SK-N-SH (cell line): Measurements from ENCODE around the gene SYT7. TPM values are rescaled to one million over a fixed set of nuclear protein-coding genes. Genes with fewer than 3 reads are reported as not detected.

Experiments used
- CTCF ChIA-PET: fragments of 300-600, 350-600 bp; formaldehyde crosslinking; extraction: SDS; loops from one replicate; lab custom pipeline; 2021; lab: Yijun Ruan, JAX
- POLR2A ChIA-PET: fragments of 350-600 bp; sonication (Branson Sonifier 250); formaldehyde crosslinking; extraction: SDS; loops from one replicate; lab custom pipeline; 2020; ENCODE audit warnings: antibody characterized with exemption, inconsistent platforms; lab: Yijun Ruan, JAX
- DNase-seq: peaks from one replicate; pipeline ENCODE4 v3.0.0; 2012
- H2AFZ ChIP-seq: fragments of 200-600 bp; sonication (generic); 2 replicates; pipeline ENCODE4 v1.8.1; 2016; ENCODE audit warnings: antibody characterized with exemption, mild to moderate bottlenecking, low read depth
- H3F3A ChIP-seq: fragments of 200-600 bp; sonication (generic); replicated peaks from 2 replicates; pipeline ENCODE3; 2016; ENCODE audit warnings: antibody characterized with exemption, mild to moderate bottlenecking; ENCODE audit not compliant: insufficient read depth
- H3K27ac ChIP-seq, 2 experiments: fragments of 200-500 bp in 1 of 2; fragments of 200-600 bp in 1 of 2; sonication (Bioruptor generic) in 1 of 2; sonication (generic), shearing (Covaris generic) in 1 of 2; 2 replicates each; pipeline versions ENCODE4 v1.5.1 to v1.6.1; 2014 to 2016; ENCODE audit warnings: low read depth in 2 of 2, inconsistent platforms in 1 of 2, low read length in 1 of 2, mild to moderate bottlenecking in 1 of 2, mixed read lengths in 1 of 2
- H3K27me3 ChIP-seq: fragments of 200-600 bp; sonication (generic), shearing (Covaris generic); 2 replicates; pipeline ENCODE4 v1.6.1; 2016; ENCODE audit warnings: mixed run types; ENCODE audit not compliant: insufficient read depth
- H3K36me3 ChIP-seq, 2 experiments: fragments of 200-500 bp in 1 of 2; fragments of 200-600 bp in 1 of 2; sonication (Bioruptor generic) in 1 of 2; sonication (generic) in 1 of 2; replicated peaks in 1 of 2; 2 replicates each; pipeline versions ENCODE3 to v1.5.1; 2014 to 2016; ENCODE audit warnings: low read length in 1 of 2, mild to moderate bottlenecking in 1 of 2; ENCODE audit not compliant: insufficient read depth in 2 of 2, control insufficient read depth in 1 of 2
- H3K4me1 ChIP-seq, 2 experiments: fragments of 200-500 bp in 1 of 2; fragments of 200-600 bp in 1 of 2; sonication (Bioruptor generic) in 1 of 2; sonication (generic), shearing (Covaris generic) in 1 of 2; 2 replicates each; pipeline versions ENCODE4 v1.5.1 to v1.6.1; 2014 to 2016; ENCODE audit warnings: low read depth in 1 of 2, low read length in 1 of 2, mixed run types in 1 of 2; ENCODE audit not compliant: insufficient read depth in 2 of 2, control insufficient read depth in 1 of 2
- H3K4me2 ChIP-seq: fragments of 200-600 bp; sonication (generic), shearing (Covaris generic); 2 replicates; pipeline ENCODE4 v1.6.1; 2017; ENCODE audit warnings: mixed run types
- H3K4me3 ChIP-seq, 2 experiments: fragments of 200-500 bp in 1 of 2; fragments of 200-600 bp in 1 of 2; sonication (Bioruptor generic) in 1 of 2; sonication (generic), shearing (Covaris generic) in 1 of 2; 2 replicates each; pipeline versions ENCODE4 v1.5.1 to v1.8.1; 2014 to 2016; ENCODE audit warnings: low read depth in 2 of 2, inconsistent platforms in 1 of 2, low read length in 1 of 2, mild to moderate bottlenecking in 1 of 2, mixed read lengths in 1 of 2, moderate library complexity in 1 of 2
- H3K79me2 ChIP-seq: fragments of 200-600 bp; sonication (generic); 2 replicates; pipeline ENCODE4 v1.8.1; 2017; ENCODE audit warnings: mild to moderate bottlenecking; ENCODE audit not compliant: insufficient read depth
- H3K9ac ChIP-seq: fragments of 200-600 bp; sonication (generic); 2 replicates; pipeline ENCODE4 v1.6.1; 2017; ENCODE audit warnings: mixed run types
- H3K9me2 ChIP-seq: fragments of 200-600 bp; sonication (generic); 2 replicates; pipeline ENCODE4 v1.6.1; 2017; ENCODE audit warnings: mixed run types
- H3K9me3 ChIP-seq: fragments of 200-600 bp; sonication (generic); 2 replicates; pipeline ENCODE4 v1.6.1; 2017; ENCODE audit warnings: mixed run types, mild to moderate bottlenecking, moderate library complexity
- H4K20me1 ChIP-seq: fragments of 200-600 bp; sonication (generic); 2 replicates; pipeline ENCODE4 v1.6.1; 2017; ENCODE audit warnings: mild to moderate bottlenecking, mixed run types; ENCODE audit not compliant: insufficient read depth
- FOXJ3 ChIP-seq: sonication (generic); formaldehyde crosslinking; IDR thresholded peaks from 2 replicates; pipeline ENCODE4 v1.5.1; 2020; ENCODE audit warnings: mild to moderate bottlenecking, missing genetic modification reagents
- FOXM1 ChIP-seq: IDR thresholded peaks from 2 replicates; pipeline ENCODE4 v1.4.0; 2012; ENCODE audit warnings: low read depth, mild to moderate bottlenecking
- JUND ChIP-seq: IDR thresholded peaks from 2 replicates; pipeline ENCODE4 v1.4.0; 2012
- MEF2A ChIP-seq: IDR thresholded peaks from 2 replicates; pipeline ENCODE4 v1.4.0; 2012; ENCODE audit warnings: low read depth, borderline replicate concordance
- POLR2AphosphoS5 ChIP-seq: IDR thresholded peaks from 2 replicates; pipeline ENCODE4 v1.6.1; 2012; ENCODE audit warnings: low read depth, low read length
- RCOR1 ChIP-seq: fragments of 150-350 bp; IDR thresholded peaks from 2 replicates; pipeline ENCODE4 v1.6.1; 2017; ENCODE audit warnings: antibody characterized with exemption, low read length
- SIN3A ChIP-seq: IDR thresholded peaks from 2 replicates; pipeline ENCODE4 v1.6.1; 2012; ENCODE audit warnings: low read depth, mild to moderate bottlenecking, low read length, moderate library complexity, borderline replicate concordance
- TAF1 ChIP-seq: IDR thresholded peaks from 2 replicates; pipeline ENCODE4 v1.6.1; 2012; ENCODE audit warnings: low read depth, mild to moderate bottlenecking, low read length, moderate library complexity, borderline replicate concordance
- TCF12 ChIP-seq: IDR thresholded peaks from 2 replicates; pipeline ENCODE4 v1.4.0; 2012
- YY1 ChIP-seq: IDR thresholded peaks from 2 replicates; pipeline ENCODE4 v1.4.0; 2012; ENCODE audit warnings: low read depth, mild to moderate bottlenecking
- WGBS: methylation state at CpG from one replicate; pipeline ENCODE4 v1.1.6; 2017; ENCODE audit warnings: low lambda C conversion rate; 5-methylcytosine and 5-hydroxymethylcytosine counted together
- polyA plus RNA-seq, 3 experiments: library from polyadenylated mRNA; depleted of rRNA; stranded (reverse); fragments of >200 nt; gene quantifications; 2 replicates each; pipeline ENCODE4 v1.2.3, GENCODE V29; 2012
- TF ChIP-seq, protein P1 (sequence below): IDR thresholded peaks from 2 replicates; pipeline ENCODE4 v1.4.0; 2012; ENCODE audit warnings: low read depth
- TF ChIP-seq, protein P2 (sequence below): IDR thresholded peaks from 2 replicates; pipeline ENCODE4 v1.4.0; 2012; ENCODE audit warnings: low read depth, borderline replicate concordance
- TF ChIP-seq, protein P3 (sequence below): IDR thresholded peaks from 2 replicates; pipeline ENCODE4 v1.4.0; 2012; ENCODE audit warnings: low read depth, borderline replicate concordance
- TF ChIP-seq, protein P4 (sequence below): fragments of 150-350 bp; IDR thresholded peaks from 2 replicates; pipeline ENCODE4 v1.6.1; 2017; ENCODE audit warnings: antibody characterized with exemption, low read length, low read depth, borderline replicate concordance
- TF ChIP-seq, protein P5 (sequence below): IDR thresholded peaks from 2 replicates; pipeline ENCODE4 v1.6.1; 2012; ENCODE audit warnings: mild to moderate bottlenecking, low read depth, low read length, moderate library complexity
- TF ChIP-seq, protein P6 (sequence below): IDR thresholded peaks from 2 replicates; pipeline ENCODE4; 2012

The SYT7 gene
- polyA plus RNA-seq, 1 of the 3 experiments (the other 2 are of a cell fraction) = 1.1 TPM

DNA sequence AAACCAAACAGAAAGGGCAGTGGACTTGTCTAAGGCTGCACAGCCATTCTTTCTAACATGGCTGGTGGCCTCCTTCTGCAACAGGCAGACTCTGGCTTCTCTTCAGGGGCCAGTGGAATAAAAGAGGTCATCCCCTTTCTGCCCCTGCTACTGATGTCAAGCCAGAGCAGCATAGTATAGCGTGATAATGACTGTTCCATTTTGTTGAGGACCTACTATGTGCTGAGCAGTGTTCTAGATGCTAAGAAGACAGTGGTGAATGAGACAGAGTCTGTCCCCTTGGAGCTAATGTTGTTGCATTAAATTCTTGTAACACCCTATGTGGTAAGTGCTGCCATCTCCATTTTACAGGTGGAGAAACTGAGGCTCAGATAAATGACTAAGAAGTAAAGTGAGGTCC is 15.7 kb upstream of the SYT7 start:
- POLR2A ChIA-PET = no interaction called here
- H3K27ac ChIP-seq = no peak overlapping the region
- TF ChIP-seq, protein P1, sequence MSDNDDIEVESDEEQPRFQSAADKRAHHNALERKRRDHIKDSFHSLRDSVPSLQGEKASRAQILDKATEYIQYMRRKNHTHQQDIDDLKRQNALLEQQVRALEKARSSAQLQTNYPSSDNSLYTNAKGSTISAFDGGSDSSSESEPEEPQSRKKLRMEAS = no peak
- TF ChIP-seq, protein P2, sequence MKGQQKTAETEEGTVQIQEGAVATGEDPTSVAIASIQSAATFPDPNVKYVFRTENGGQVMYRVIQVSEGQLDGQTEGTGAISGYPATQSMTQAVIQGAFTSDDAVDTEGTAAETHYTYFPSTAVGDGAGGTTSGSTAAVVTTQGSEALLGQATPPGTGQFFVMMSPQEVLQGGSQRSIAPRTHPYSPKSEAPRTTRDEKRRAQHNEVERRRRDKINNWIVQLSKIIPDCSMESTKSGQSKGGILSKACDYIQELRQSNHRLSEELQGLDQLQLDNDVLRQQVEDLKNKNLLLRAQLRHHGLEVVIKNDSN = no peak
- TF ChIP-seq MEF2A (no peak), TAF1 (no peak), FOXM1 (no peak), TCF12 (no peak), POLR2AphosphoS5 (no peak), SIN3A (no peak), RCOR1 (no peak), YY1 (no peak), JUND (no peak), FOXJ3 (CRISPR knock-in tag) (no peak)
- TF ChIP-seq, protein P3, sequence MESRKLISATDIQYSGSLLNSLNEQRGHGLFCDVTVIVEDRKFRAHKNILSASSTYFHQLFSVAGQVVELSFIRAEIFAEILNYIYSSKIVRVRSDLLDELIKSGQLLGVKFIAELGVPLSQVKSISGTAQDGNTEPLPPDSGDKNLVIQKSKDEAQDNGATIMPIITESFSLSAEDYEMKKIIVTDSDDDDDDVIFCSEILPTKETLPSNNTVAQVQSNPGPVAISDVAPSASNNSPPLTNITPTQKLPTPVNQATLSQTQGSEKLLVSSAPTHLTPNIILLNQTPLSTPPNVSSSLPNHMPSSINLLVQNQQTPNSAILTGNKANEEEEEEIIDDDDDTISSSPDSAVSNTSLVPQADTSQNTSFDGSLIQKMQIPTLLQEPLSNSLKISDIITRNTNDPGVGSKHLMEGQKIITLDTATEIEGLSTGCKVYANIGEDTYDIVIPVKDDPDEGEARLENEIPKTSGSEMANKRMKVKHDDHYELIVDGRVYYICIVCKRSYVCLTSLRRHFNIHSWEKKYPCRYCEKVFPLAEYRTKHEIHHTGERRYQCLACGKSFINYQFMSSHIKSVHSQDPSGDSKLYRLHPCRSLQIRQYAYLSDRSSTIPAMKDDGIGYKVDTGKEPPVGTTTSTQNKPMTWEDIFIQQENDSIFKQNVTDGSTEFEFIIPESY = no peak
- TF ChIP-seq, protein P4, sequence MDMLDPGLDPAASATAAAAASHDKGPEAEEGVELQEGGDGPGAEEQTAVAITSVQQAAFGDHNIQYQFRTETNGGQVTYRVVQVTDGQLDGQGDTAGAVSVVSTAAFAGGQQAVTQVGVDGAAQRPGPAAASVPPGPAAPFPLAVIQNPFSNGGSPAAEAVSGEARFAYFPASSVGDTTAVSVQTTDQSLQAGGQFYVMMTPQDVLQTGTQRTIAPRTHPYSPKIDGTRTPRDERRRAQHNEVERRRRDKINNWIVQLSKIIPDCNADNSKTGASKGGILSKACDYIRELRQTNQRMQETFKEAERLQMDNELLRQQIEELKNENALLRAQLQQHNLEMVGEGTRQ = no peak
- TF ChIP-seq, protein P5, sequence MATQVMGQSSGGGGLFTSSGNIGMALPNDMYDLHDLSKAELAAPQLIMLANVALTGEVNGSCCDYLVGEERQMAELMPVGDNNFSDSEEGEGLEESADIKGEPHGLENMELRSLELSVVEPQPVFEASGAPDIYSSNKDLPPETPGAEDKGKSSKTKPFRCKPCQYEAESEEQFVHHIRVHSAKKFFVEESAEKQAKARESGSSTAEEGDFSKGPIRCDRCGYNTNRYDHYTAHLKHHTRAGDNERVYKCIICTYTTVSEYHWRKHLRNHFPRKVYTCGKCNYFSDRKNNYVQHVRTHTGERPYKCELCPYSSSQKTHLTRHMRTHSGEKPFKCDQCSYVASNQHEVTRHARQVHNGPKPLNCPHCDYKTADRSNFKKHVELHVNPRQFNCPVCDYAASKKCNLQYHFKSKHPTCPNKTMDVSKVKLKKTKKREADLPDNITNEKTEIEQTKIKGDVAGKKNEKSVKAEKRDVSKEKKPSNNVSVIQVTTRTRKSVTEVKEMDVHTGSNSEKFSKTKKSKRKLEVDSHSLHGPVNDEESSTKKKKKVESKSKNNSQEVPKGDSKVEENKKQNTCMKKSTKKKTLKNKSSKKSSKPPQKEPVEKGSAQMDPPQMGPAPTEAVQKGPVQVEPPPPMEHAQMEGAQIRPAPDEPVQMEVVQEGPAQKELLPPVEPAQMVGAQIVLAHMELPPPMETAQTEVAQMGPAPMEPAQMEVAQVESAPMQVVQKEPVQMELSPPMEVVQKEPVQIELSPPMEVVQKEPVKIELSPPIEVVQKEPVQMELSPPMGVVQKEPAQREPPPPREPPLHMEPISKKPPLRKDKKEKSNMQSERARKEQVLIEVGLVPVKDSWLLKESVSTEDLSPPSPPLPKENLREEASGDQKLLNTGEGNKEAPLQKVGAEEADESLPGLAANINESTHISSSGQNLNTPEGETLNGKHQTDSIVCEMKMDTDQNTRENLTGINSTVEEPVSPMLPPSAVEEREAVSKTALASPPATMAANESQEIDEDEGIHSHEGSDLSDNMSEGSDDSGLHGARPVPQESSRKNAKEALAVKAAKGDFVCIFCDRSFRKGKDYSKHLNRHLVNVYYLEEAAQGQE = no peak
- TF ChIP-seq, protein P6, sequence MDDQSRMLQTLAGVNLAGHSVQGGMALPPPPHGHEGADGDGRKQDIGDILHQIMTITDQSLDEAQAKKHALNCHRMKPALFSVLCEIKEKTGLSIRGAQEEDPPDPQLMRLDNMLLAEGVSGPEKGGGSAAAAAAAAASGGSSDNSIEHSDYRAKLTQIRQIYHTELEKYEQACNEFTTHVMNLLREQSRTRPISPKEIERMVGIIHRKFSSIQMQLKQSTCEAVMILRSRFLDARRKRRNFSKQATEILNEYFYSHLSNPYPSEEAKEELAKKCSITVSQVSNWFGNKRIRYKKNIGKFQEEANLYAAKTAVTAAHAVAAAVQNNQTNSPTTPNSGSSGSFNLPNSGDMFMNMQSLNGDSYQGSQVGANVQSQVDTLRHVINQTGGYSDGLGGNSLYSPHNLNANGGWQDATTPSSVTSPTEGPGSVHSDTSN = no peak

More for the DNA sequence above, 15.7 kb upstream of the SYT7 start:
- Histone ChIP-seq H4K20me1 (no peaks in the 10 kb centered on the region), H3K4me1 (peaks cover 9 to 20% of the 10 kb centered on the region in 2 experiments; a peak in 2 of 4 replicates), H2AFZ (no peak overlapping the region), H3K9me3 (no peaks in the 10 kb centered on the region), H3K79me2 (no peaks in the 10 kb centered on the region), H3K27me3 (peaks cover 13% of the 10 kb centered on the region), H3K36me3 (no peaks in the 10 kb centered on the region), H3F3A (no peaks in the 10 kb centered on the region), H3K4me2 (no peak overlapping the region), H3K9me2 (no peaks in the 10 kb centered on the region), H3K4me3 (no peak overlapping the region), H3K9ac (no peak overlapping the region)
- no peak for DNase-seq
- CTCF ChIA-PET = interaction anchor here (1.0 to 1.6 kb wide), 5 partner anchors 9 to 161 kb away, joined by 3 to 6 read pairs (median 4); no protein-coding TSS in a partner anchor
- 13% methylated on average over 1 of the region's 1 CpG for WGBS
